HG02759 (cell line): Measurements from ENCODE around the gene METTL23.

Experiments used
- ATAC-seq: cut with Tn5 transposase; IDR thresholded peaks from one replicate; pipeline ENCODE4 v1.9.1; 2021; ENCODE audit warnings: mild to moderate bottlenecking, moderate library complexity; ENCODE audit not compliant: unreplicated experiment

METTL23 gene

GRCh38 chr17:76726776-76727718 is at the start of gene METTL23:
Gene METTL23 (plus strand): TSS chr17:76726839. CDS start chr17:76729711, 2,872 bp downstream.
- peak; percentile 44 for ATAC-seq

GRCh38 chr17:76677406-76677805 is 49.2 kb upstream of the METTL23 start:
- ATAC-seq = no peak

GRCh38 chr17:76678330-76678729 is 48.3 kb upstream of the METTL23 start:
- no peak for ATAC-seq

- ATAC-seq = no peak
These were observed 47.4 kb upstream of the METTL23 start for GRCh38 chr17:76679239-76679638.

- ATAC-seq = no peak
These were observed 45.2 kb upstream of the METTL23 start for GRCh38 chr17:76681222-76682137.

DNA sequence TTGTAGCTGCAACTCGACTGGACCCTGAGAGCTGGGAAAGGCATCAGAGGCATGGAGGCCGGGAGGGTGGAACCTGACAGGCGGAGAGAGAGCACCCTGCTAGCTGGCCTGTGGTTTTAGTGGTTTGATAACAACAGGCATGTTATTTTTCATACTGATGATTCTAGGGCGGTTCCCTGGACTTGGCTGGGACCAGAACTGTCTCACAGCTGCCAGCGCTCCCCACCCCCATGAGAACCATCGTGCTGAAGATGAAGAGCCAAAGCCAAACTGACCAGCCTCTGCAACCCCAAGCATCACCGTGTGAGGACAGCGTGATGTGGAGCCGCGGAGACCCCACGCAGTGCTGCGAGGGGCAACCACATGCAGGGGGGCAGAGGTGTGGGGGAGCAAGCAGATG is 44.3 kb upstream of the METTL23 start:
- no peak for ATAC-seq

DNA sequence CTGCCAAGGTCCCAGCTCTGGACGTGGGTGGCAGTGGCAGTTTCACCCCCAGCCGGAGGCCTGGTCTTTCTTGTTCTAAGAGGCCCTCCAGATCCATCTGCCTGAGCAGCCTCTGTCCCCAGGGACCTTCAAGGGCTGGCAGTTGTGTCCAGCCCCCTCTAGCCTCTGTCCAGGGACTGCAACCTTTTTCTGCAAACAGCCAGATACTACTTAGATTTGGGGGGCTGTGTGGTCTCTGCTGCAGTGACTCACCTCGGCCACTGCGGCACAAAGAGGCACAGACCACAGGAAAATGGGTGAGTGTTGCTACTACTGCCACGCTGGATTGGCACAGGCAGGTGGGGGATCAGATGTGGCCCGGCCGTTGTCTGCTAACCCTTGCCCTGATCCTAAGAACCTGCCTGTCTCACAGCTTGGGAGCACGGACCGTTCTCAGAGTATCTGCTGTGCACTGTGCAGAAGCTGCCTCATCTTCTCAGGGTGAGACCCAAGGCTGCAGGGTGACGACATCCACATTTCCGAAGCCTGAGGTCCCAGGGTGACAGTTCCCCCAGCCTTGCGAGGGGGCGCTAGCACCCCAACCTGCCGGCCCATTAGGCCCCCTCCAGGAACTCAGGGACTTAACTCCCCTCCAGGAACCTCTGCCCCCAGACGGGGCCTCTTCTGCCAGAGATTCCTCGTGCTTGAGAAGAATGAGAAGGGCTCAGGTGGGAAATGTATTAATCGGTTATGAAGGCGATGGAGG is 43.5 kb upstream of the METTL23 start:
- ATAC-seq = no peak

DNA sequence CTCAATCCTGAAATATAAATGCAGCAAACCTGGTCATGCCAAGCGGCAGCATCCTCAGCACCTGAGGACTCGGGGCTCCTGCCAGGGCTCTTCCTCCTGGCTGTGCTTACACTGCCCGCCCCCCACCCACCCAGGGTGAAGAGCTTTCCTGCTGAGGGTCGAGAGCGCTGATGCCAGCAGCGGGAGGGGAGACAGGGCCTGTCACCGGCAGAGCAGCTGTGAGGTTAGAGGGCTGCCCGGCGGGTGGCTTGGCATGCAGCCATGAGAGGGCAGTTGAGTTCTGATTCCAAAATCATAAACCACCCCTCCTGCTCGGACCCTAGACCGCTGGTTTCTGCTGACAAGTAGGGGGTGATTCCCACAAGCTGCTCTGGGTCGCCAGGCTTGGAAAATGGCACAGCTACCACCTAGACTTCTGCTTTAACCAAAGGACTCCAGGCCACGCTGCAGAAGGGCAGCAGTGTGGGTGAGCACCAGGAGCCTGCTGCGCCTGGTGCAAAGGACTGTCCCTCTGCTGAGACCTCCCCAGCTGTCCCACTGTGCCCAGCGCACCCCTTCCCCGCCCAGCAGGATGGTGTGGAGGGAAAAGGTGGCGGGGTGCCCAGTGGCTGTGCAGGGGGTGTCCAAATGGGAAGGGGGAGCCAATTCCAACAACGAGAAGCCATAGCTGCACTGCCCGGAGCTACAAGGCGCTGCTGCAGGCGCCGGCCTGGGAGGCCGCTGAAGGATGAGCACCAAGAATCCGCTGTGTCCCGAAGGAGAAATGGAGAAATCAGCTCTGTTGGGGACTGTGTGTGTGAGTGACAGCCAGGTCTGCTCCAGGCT is 42.5 kb upstream of the METTL23 start:
- ATAC-seq = no peak

DNA sequence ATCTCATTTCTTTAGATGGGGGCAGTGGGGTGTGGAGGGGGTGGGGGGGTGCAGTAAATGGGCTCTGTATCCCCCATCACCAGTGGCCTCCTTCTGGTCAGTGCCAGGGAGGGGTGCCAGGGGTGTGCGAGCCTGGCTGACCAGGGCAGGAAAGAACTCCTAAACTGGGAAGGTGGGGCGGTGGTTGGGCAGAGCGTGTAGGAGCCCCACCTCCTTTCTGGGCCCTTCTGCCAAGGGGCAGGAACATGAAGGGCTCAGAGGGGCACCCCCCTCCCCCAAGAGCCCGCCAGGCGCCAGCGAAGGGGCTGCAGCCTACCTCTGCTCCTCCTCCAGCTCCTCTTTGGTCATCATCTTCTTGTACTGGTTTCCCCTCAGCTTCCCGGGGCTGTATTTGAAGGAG is 41.9 kb upstream of the METTL23 start:
- no peak for ATAC-seq

GRCh38 chr17:76685366-76685765 is 41.3 kb upstream of the METTL23 start:
- no peak for ATAC-seq

- no peak for ATAC-seq
These were observed 40.8 kb upstream of the METTL23 start for GRCh38 chr17:76685846-76686245.

DNA sequence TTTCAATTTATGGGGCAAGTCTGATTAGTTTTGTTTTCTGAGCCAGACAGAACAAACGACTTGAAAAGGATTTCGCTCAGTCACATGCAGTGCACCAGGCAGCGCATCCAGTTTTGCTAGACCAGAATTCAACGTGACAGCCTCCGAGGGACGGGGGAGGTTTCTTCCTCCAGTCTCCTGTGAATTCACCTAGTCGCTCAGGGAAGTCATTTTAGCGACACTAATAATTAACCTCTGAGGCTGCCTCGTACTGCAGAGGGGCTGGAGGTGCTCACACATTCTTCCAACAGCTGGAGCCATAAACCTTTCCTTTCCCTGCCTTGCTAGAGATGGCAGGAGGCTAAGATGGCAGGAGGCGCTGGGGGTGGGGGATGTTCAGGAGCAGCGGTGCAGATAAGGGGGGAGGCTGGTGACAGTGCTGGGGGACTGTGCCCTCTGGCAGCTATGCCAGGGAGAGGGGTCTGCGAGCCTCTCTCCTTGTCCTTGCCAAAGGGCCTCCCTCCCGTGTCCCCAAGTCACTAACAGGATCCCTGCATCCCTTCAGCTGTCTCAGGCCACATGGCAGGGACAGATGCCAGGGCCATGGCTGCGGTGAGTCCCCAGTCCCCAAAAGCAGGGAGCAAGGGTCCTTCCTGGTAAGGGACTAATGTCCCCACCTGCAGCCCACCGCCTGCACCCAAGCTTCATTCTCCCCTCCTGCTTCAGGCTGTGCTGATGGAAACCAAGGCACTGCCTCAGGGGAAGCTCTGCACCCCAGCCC is 39.9 kb upstream of the METTL23 start:
- ATAC-seq = no peak

DNA sequence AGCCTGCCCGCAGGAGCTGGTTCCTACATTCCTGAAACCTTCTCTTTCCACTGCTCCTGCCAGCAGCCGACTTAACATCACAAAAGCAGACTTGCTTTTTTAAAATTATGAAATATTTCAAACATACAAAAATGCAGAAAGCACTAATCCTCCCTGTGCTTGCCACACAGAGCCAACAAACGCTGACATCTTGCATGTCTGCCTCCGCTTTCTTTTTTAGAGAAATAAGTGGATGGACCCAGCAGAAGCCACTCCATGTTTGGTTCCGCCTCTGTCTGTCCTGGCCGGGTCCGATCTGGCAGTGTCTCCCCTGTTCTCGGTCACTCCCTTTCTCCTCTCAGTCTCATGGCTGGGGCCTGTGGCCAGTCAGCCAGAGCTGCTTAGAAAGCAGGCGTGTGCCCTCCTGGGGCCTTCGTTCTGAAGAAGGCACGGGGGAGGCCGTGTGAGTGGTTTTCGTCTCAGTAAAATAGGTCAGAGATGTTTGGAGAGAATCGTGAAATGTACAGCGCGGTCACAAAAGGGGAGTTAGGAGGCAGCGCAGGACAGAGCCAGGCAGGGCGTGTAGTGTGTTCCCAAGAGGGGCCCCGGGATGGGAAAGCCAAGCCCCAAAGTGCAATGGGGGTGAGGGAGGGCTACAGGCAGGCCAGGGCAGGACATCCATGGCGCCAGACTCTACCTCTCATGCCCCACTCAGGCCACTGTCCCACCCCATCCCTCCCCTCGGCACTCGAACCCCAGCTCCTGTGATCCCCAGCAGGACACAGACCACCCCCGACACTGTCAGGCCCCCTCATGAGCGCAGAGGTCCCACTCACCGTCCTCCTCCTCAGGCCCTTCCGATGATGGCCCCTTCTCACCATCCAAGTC is 39.1 kb upstream of the METTL23 start:
- ATAC-seq = no peak

DNA sequence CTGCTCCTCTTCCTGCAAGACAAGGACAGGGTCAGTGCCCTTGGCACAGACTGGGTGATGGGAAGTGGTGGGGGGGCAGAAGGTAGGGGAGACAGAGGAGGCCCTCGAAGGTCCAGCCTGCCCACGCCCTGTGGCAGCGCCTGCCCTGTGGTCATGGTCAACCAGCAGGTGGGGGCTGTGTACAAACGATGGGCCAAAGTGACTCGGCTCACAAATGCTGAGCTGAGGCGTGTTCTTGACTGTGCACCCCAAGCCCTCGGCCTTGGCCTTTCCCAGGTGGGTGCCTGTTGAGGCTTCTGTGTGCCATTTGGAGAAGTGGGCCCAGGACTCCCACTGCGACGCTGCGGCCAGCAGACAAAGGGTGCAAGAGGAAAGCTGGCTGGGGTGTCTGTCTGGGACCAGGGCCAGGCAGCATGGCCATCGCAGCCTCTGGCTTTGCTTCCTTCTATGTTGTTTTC is 38.4 kb upstream of the METTL23 start:
- ATAC-seq = no peak

- ATAC-seq = no peak
These were observed 36.8 kb upstream of the METTL23 start for GRCh38 chr17:76689859-76690258.

GRCh38 chr17:76690596-76691280 is 35.9 kb upstream of the METTL23 start:
- ATAC-seq = no peak

DNA sequence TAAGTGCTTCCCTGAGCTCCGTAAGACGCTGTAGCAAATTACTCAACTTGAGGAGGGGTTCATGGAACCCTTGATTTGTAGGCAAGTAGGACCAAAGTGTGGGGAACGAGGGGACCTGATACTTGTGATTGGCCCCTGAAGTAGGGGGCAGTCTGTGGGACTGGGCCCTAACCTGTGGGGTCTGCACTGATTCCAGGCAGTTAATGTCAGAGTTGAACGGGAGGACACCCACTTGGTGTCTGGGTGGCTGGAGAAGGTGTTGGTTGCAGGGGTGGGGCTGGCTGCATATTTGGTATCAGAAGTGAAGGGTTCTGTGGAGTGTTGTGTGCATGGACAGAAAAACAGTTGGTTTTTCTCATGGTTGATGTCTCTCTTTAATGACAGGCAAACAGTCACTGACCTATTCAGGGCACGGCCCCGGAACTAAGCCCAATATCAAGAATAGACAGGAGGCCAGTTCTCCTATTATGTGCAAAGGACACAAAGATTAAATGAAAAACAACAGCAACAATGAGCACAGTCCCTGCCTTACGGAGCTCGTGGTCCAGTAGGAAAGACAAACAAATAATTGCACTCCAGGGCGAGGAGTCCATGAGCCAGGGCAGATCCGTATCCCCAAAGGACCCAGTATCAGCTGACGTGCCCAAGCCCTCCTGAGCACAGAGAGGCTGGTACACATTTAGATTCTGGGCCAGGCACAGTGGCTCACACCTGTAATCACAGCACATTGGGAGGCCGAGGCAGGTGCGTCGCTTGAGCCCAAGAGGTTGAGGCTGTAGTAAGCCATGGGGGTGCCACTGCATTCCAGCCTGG is 35.1 kb upstream of the METTL23 start:
- no peak for ATAC-seq
